ENCODE measurements around the gene PPP1R14D.

- TF ChIP-seq CTCF (IDR thresholded peaks at IDR 0.05) (no peak), POLR2AphosphoS5 (IDR thresholded peaks at IDR 0.05) (no peak)
Observed at GRCh38 chr15:40766194-40766815, 62.2 kb downstream of the PPP1R14D start.
